ENCODE results near the gene TMC2.
"Not testable (repeated sequence)": the region's sequence is repeated elsewhere in the genome, so short reads cannot be mapped to it uniquely, and the experiment has no call there.

TMC2 gene, protein sequence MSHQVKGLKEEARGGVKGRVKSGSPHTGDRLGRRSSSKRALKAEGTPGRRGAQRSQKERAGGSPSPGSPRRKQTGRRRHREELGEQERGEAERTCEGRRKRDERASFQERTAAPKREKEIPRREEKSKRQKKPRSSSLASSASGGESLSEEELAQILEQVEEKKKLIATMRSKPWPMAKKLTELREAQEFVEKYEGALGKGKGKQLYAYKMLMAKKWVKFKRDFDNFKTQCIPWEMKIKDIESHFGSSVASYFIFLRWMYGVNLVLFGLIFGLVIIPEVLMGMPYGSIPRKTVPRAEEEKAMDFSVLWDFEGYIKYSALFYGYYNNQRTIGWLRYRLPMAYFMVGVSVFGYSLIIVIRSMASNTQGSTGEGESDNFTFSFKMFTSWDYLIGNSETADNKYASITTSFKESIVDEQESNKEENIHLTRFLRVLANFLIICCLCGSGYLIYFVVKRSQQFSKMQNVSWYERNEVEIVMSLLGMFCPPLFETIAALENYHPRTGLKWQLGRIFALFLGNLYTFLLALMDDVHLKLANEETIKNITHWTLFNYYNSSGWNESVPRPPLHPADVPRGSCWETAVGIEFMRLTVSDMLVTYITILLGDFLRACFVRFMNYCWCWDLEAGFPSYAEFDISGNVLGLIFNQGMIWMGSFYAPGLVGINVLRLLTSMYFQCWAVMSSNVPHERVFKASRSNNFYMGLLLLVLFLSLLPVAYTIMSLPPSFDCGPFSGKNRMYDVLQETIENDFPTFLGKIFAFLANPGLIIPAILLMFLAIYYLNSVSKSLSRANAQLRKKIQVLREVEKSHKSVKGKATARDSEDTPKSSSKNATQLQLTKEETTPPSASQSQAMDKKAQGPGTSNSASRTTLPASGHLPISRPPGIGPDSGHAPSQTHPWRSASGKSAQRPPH

DNA sequence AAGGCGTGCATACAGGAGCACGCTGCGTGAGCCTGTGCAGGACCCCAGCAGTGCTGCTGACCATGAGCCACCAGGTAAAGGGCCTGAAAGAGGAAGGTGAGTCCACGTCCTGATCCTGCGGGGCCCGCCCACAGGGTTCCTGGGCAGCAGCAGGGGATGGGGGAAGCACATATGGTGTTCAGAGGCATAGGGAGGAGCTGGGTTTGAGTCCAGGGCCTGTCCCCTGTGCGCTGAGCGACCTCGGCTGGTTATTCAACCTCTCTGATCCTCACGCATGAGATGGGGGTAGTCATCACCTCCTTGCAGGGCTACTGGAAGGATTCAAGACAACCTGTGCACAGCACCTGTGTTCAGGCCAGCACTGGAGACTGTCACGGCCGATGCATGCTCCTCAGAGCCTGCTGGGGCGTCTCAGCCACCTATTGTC is at the start of gene TMC2:
Gene TMC2, plus strand, starts transcription at position 14 of the 427 bp plus-strand sequence. Its CDS starts 49 bp downstream, at position 63.
- DNase-seq (ENCODE audit: low read depth, low spot score) = no peak
- TF ChIP-seq, protein P1, sequence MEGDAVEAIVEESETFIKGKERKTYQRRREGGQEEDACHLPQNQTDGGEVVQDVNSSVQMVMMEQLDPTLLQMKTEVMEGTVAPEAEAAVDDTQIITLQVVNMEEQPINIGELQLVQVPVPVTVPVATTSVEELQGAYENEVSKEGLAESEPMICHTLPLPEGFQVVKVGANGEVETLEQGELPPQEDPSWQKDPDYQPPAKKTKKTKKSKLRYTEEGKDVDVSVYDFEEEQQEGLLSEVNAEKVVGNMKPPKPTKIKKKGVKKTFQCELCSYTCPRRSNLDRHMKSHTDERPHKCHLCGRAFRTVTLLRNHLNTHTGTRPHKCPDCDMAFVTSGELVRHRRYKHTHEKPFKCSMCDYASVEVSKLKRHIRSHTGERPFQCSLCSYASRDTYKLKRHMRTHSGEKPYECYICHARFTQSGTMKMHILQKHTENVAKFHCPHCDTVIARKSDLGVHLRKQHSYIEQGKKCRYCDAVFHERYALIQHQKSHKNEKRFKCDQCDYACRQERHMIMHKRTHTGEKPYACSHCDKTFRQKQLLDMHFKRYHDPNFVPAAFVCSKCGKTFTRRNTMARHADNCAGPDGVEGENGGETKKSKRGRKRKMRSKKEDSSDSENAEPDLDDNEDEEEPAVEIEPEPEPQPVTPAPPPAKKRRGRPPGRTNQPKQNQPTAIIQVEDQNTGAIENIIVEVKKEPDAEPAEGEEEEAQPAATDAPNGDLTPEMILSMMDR (IDR thresholded peaks at IDR 0.05; ENCODE audit: insufficient read depth, low read length, missing control alignments) = no peak
- no peak within 1 kb of the TSS for H3K4me3 ChIP-seq (ENCODE audit: low read depth, low read length)
- CTCF ChIA-PET = no interaction called here
- POLR2A ChIA-PET = no interaction called here

DNA sequence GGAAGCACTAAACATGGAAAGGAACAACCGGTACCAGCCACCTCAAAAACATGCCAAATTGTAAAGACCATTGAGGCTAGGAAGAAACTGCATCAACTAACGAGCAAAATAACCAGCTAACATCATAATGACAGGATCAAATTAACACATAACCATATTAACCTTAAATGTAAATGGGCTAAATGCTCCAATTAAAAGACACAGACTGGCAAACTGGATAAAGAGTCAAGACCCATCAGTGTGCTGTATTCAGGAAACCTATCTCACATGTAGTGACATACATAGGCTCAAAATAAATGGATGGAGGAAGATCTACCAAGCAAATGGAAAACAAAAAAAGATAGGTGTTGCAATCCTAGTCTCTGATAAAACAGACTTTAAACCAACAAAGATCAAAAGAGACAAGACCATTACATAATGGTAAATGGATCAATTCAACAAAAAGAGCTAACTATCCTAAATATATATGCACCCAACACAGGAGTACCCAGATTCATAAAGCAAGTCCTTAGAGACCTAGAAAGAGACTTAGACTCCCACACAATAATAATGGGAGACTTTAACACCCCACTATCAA is 33.5 kb upstream of the TMC2 start:
- POLR2A ChIA-PET; H3K4me3 ChIP-seq (ENCODE audit: low read depth, low read length); DNase-seq (ENCODE audit: low read depth, low spot score): not testable (repeated sequence)
- CTCF ChIA-PET = interaction anchor here (1.3 kb wide), 1 partner anchor 9 kb away, joined by 3 read pairs; no protein-coding TSS in a partner anchor

DNA sequence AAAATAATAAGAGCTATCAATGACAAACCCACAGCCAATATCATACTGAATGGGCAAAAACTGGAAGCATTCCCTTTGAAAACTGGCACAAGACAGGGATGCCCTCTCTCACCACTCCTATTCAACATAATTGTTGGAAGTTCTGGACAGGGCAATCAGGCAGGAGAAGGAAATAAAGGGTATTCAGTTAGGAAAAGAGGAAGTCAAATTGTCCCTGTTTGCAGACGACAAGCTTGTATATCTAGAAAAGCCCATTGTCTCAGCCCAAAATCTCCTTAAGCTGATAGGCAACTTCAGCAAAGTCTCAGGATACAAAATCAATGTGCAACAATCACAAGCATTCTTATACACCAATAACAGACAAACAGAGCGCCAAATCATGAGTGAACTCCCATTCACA is 31.6 kb upstream of the TMC2 start:
- H3K4me3 ChIP-seq (ENCODE audit: low read depth, low read length); DNase-seq (ENCODE audit: low read depth, low spot score); POLR2A ChIA-PET: not testable (repeated sequence)
- CTCF ChIA-PET = interaction anchor here (1.3 to 2.2 kb wide), 2 partner anchors 17 to 20 kb away, joined by 4 to 13 read pairs; no protein-coding TSS in a partner anchor

DNA sequence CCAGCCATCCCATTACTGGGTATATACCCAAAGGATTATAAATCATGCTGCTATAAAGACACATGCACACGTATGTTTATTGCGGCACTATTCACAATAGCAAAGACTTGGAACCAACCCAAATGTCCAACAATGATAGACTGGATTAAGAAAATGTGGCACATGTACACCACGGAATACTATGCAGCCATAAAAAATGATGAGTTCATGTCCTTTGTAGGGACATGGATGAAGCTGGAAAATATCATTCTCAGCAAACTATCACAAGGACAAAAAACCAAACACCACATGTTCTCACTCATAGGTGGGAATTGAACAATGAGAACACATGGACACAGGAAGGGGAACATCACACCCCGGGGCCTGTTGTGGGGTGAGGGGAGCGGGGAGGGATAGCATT is 29.9 kb upstream of the TMC2 start:
- CTCF ChIA-PET = interaction anchor here (9.6 kb wide), 1 partner anchor 15 kb away, joined by 176 read pairs; no protein-coding TSS in a partner anchor
- DNase-seq (ENCODE audit: low read depth, low spot score); POLR2A ChIA-PET; H3K4me3 ChIP-seq (ENCODE audit: low read depth, low read length): not testable (repeated sequence)

DNA sequence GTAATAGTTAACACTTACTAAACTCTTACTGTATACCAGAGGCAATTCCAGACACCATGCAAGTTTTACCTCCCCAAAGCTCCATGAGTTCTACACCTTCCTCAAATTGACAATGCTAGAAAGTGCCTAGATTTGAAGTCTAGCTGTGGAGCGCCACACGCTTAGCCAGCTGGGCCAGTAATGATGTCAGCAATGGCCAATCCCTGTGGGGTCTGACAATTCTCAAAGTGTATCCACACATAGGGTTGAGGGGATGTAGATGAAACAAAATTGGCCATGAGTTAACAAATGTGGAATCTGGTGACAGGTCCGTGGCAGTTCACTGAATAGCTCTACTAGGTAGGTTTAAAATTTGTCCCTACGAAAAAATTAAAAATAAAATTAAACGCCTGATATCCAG is 28.9 kb upstream of the TMC2 start:
- CTCF ChIA-PET = interaction anchor here (0.8 to 9.6 kb wide), 4 partner anchors 10 to 139 kb away, joined by 3 to 176 read pairs (median 6); no protein-coding TSS in a partner anchor
- no peak for DNase-seq (ENCODE audit: low read depth, low spot score)
- peak overlapping the region; percentile 89 for H3K4me3 ChIP-seq (ENCODE audit: low read depth, low read length)
- POLR2A ChIA-PET = no interaction called here
- TF ChIP-seq, protein P1 (IDR thresholded peaks at IDR 0.05; ENCODE audit: insufficient read depth, low read length, missing control alignments) = no peak

DNA sequence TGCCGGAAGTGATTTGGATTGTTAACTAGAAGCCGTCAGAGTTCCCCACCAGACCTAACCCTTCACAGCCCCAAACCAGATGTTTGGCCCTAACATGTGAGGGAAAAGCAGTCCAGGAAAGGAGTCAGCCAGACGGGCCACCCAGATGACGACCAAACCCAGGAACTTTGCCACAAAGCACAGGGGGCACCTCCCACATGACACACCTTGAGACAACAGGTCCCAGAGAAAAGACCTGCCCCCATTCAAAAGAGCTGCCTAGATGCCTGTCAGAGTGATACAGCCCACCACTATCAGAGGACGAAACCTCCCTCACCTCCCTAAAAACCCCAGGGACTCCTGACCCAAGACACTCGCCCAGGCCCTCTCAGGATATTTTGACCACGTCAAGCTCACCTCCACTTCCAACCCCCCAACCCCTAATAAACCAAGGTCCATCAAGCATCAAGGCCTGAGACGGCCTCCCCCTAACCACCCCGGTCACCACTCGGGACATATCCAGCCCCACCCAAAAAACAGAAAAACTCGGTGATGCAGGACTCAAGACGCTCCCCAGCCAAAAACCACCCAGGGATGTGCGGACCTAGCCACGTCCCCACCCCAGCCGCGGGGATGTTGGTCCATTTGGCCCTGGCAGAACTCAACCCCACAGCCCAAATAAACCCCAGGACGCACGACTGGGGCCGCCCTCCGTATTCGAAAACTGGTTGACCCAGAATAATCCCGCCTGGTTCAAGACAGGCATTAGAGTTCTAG is 28.3 kb upstream of the TMC2 start:
- peak overlapping the region; percentile 89 for H3K4me3 ChIP-seq (ENCODE audit: low read depth, low read length)
- DNase-seq (ENCODE audit: low read depth, low spot score) = no peak
- CTCF ChIA-PET = interaction anchor here (0.8 to 9.6 kb wide), 4 partner anchors 11 to 139 kb away, joined by 3 to 176 read pairs (median 6); no protein-coding TSS in a partner anchor
- TF ChIP-seq, protein P1 (IDR thresholded peaks at IDR 0.05; ENCODE audit: insufficient read depth, low read length, missing control alignments) = no peak
- POLR2A ChIA-PET = interaction anchor here (0.7 kb wide), 1 partner anchor 38 kb away, joined by 3 read pairs; the partner anchor contains the start of gene SNRPB
